Spinal cord (tissue), 10 donors: ENCODE measurements around the gene GLRX. TPM values are rescaled to one million over a fixed set of nuclear protein-coding genes. Genes with fewer than 3 reads are reported as not detected.

ENCODE experiments used
- DNase-seq, 6 donors: peaks; one replicate each; pipeline versions ENCODE4 v3.0.0 to v3.0.0-alpha.2; 2013 to 2015; ENCODE audit warnings: low spot score in 6 of 6, low read depth in 4 of 6
- H3K27ac ChIP-seq: one replicate; pipeline ENCODE4 v1.5.1; 2013; ENCODE audit warnings: low read depth, low read length, control low read depth
- H3K27me3 ChIP-seq: one replicate; pipeline ENCODE4 v1.6.1; 2013; ENCODE audit warnings: low read length; ENCODE audit not compliant: control insufficient read depth, insufficient read depth
- H3K36me3 ChIP-seq: one replicate; pipeline ENCODE4 v1.6.1; 2013; ENCODE audit warnings: low read length; ENCODE audit not compliant: control insufficient read depth, insufficient read depth
- H3K4me1 ChIP-seq: one replicate; pipeline ENCODE4 v1.6.1; 2013; ENCODE audit warnings: low read length; ENCODE audit not compliant: control insufficient read depth, insufficient read depth
- H3K4me3 ChIP-seq: one replicate; pipeline ENCODE4 v1.5.1; 2013; ENCODE audit warnings: low read depth, low read length, control low read depth
- H3K9me3 ChIP-seq: one replicate; pipeline ENCODE4 v1.6.1; 2013; ENCODE audit warnings: low read length; ENCODE audit not compliant: control insufficient read depth, insufficient read depth
- WGBS: methylation state at CpG from one replicate; pipeline ENCODE4 v1.1.5; 2013; ENCODE audit warnings: missing lambda C conversion rate; ENCODE audit not compliant: insufficient coverage; 5-methylcytosine and 5-hydroxymethylcytosine counted together
- polyA plus RNA-seq, 2 donors: library from polyadenylated mRNA; unstranded; fragments of 120-200 nt; gene quantifications; one replicate each; pipeline ENCODE4 v1.2.1, GENCODE V29; 2013; ENCODE audit not compliant: insufficient read length in 2 of 2
- total RNA-seq, 2 donors: library from RNA; depleted of rRNA in 1 of 2; stranded (reverse); fragments of 120-200 nt in 1 of 2; fragments of >200 nt in 1 of 2; gene quantifications; one replicate each; pipeline versions ENCODE4 v1.2.3 to v1.2.4, GENCODE V29; 2013 to 2014
- donor health status: healthy.

GLRX gene
- total and polyA plus RNA-seq, 4 donors, result 8.4 to 37.4 (median 21.8) TPM

DNA sequence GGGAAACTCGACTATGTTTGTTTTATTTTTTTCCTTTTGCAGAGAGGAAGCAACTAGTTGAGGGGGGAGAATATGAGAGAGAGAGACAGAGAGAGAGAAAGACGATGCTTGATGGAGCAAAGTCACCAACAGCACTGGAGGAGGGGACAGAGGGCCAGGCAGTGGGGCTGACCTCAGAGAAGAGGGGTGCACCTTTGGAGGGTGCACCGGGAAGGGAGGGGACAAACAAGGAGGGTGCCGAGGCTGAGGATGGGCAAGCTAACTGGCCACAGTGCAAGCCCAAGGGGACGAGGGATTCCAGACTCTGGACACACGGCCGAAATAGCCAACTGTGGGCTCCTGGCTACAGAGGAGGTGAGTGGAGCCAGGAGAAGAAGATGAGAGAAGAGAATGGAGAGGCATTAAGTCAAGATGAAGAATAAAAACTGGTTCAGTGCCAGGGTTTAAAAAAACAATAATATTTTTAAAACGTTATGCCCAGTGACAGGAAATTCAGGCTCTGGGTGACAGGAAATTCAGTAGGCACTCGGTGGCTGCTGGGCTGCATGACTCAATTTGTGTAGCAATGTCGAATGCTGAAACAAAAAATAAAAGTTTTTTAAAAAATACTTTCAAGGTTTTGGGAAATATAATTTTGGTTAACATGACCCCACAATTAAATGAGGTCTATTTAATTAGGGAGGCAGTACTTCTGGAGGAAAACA lies 13.3 kb upstream of the GLRX start:
- H3K9me3 ChIP-seq, result no peaks in the 10 kb centered on the region
- no peak for DNase-seq
- 88% methylated on average over 8 of the region's 10 CpGs for WGBS
- peaks cover 5% of the 10 kb centered on the region for H3K4me1 ChIP-seq
- H3K36me3 ChIP-seq, result no peaks in the 10 kb centered on the region
- no peak overlapping the region for H3K4me3 ChIP-seq
- H3K27ac ChIP-seq, result no peak overlapping the region
- peaks cover 2% of the 10 kb centered on the region for H3K27me3 ChIP-seq

DNA sequence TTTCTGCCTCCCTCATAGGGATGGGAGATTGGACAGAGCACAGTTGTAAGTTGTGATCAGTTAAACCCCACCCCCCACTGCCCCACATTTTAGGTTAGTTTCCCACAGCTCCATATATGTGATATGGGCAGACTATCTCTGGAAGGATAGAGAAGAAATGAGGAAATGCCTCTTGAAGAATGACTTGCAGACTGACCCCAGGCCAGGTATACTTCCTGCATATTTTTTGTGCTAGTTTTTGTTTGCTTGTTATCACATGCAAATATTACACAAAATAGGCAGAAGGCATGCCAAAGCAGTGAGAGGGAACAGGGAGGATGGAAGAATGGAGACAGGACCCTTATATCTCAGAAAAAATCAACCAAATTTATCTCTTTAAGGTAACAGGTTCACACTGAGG lies 10.1 kb upstream of the GLRX start:
- peaks cover 2% of the 10 kb centered on the region for H3K27me3 ChIP-seq
- no peak overlapping the region for H3K27ac ChIP-seq
- H3K4me3 ChIP-seq, result no peak overlapping the region
- H3K36me3 ChIP-seq, result no peaks in the 10 kb centered on the region
- H3K4me1 ChIP-seq, result peaks cover 5% of the 10 kb centered on the region
- H3K9me3 ChIP-seq, result no peaks in the 10 kb centered on the region
- no peak for DNase-seq

DNA sequence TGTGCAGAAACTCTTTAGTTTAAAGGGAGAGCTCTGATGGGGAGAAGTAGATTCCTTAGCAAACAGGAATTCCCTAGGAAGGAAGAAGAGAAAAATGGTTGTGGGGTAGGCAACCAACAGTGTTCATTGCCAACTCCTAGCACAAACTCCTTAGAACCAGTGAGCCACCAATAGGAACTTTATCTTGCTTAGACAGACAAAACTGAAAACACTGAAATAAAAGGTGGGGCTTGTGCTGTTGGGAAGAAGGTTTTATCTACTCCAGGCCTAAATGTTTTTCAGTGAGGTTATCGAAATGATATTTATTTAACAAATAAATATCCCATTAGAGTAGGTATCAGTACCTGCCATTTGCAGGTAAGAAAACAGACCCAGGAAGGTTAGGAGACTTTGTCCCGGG lies 7.7 kb upstream of the GLRX start:
- no peaks in the 10 kb centered on the region for H3K36me3 ChIP-seq
- peaks cover 5% of the 10 kb centered on the region for H3K4me1 ChIP-seq
- peaks cover 2% of the 10 kb centered on the region for H3K27me3 ChIP-seq
- no peak overlapping the region for H3K4me3 ChIP-seq
- H3K9me3 ChIP-seq, result no peaks in the 10 kb centered on the region
- no peak for DNase-seq
- WGBS, result 100% methylated on average over 1 of the region's 2 CpGs
- H3K27ac ChIP-seq, result no peak overlapping the region

DNA sequence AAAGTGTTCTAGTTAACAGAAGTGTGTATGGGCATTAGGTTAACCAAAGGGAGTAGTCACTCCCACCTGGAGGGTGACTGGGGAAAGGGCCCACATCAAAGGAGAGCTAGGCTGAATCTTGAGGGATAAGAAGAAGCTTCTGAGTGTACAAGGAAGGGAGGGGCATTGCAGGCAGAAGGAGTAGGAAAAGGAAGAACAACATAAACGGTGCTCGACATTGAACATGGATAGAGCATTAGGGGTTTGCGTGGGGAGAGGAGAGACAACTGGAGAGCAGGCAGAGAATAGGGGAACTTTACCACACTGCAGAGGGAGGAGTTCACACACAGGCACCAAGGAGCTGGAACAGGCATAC lies 5.3 kb upstream of the GLRX start:
- no peaks in the 10 kb centered on the region for H3K36me3 ChIP-seq
- H3K27ac ChIP-seq, result no peak overlapping the region
- DNase-seq, result no peak
- H3K9me3 ChIP-seq, result no peaks in the 10 kb centered on the region
- no peak overlapping the region for H3K4me3 ChIP-seq
- WGBS, result 79% methylated on average over 3 of the region's 3 CpGs
- no peaks in the 10 kb centered on the region for H3K27me3 ChIP-seq
- peaks cover 10% of the 10 kb centered on the region for H3K4me1 ChIP-seq

DNA sequence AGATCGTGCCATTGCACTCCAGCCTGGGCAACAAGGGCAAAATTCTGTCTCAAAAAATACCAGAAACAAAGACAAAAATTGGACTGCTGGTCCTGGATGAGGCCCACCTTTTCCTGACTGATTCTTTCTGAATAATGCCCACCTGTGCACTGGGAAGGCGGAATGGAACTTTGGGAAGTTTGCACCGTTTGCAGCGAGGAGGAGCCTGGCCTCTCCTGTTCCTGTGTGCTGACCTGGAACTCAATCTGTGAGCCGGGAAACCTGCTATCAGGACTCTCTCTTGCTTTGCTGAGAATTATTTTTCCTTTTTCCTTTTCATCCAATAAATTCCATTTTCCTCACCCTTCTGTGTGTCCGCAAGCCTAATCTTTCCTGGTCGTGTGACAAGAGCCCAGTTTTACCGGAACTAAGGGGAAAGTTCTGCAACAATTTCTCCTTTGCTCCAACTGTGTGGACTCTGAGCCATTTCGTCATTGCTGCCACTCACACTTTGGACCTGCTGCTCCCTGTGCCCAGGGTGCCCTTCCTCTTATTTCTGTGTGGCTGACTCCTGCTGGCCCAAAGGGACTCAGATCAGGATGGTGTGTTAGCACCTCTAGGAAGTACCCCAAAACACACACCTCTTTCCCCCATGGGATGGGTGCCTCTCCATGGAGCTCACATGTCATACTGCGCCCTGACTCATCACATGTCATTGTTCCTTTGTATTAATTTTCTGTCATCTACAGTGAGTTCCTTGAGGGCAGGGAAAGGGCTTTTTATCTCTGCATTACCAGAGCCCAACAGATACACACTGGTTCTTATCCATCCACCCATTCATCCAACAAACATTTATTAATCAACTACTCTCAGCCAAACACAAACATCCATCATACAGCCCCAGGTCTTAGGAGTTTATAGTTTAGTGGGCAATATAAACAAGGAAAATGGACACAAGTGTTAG lies 4.7 kb upstream of the GLRX start:
- WGBS, result 87% methylated on average over 8 of the region's 10 CpGs
- H3K27me3 ChIP-seq, result no peaks in the 10 kb centered on the region
- H3K36me3 ChIP-seq, result no peaks in the 10 kb centered on the region
- no peaks in the 10 kb centered on the region for H3K9me3 ChIP-seq
- H3K27ac ChIP-seq, result no peak overlapping the region
- DNase-seq, result no peak
- peaks cover 10% of the 10 kb centered on the region for H3K4me1 ChIP-seq
- H3K4me3 ChIP-seq, result no peak overlapping the region

DNA sequence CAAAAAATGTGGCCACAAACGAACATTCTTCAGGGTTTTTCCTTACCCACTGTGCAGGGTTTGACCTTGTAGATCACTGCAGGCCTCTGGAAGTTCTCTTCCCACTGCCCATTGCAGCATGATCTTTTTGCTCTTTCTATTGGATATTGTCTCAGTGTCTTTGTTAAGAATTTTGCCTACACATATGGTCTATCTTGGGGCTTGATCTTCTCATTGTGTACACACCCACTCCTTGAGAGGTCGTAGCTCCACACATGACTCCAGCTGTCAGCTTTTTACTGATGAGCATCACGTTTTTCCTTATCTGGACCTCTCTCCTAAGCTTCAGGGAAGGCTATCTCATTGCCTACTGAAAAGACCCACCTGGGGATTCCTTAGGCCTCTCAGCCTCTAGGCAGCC lies 3.0 kb upstream of the GLRX start:
- H3K36me3 ChIP-seq, result no peaks in the 10 kb centered on the region
- H3K27ac ChIP-seq, result no peak overlapping the region
- H3K4me1 ChIP-seq, result peaks cover 18% of the 10 kb centered on the region
- WGBS, result 76% methylated on average over 3 of the region's 3 CpGs
- H3K4me3 ChIP-seq, result no peak overlapping the region
- no peak for DNase-seq
- no peaks in the 10 kb centered on the region for H3K9me3 ChIP-seq
- no peaks in the 10 kb centered on the region for H3K27me3 ChIP-seq

DNA sequence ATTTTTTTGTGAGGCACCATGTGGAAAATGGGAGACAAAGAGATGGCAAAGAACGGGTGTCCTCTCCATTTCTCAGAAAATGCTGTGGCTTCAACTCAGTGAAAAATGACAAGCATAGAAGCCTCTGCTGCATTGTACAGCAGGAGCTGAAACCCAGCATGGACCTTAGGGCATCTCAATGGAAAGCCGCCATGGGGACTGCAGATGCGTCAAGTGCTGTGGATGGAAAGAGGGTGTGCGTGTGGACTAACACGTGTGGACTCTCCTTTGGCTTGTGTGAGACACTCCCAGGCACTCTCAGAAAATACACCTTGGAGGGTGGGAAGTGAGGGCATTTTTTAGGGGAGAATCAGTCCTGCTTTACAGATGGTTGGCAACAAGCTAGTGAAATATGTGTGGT lies 2.2 kb upstream of the GLRX start:
- Histone ChIP-seq H3K27me3 (no peaks in the 10 kb centered on the region), H3K4me1 (peaks cover 18% of the 10 kb centered on the region), H3K27ac (no peak overlapping the region), H3K36me3 (no peaks in the 10 kb centered on the region), H3K9me3 (no peaks in the 10 kb centered on the region), H3K4me3 (no peak overlapping the region)
- 76% methylated on average over 5 of the region's 5 CpGs for WGBS
- DNase-seq, result no peak

DNA sequence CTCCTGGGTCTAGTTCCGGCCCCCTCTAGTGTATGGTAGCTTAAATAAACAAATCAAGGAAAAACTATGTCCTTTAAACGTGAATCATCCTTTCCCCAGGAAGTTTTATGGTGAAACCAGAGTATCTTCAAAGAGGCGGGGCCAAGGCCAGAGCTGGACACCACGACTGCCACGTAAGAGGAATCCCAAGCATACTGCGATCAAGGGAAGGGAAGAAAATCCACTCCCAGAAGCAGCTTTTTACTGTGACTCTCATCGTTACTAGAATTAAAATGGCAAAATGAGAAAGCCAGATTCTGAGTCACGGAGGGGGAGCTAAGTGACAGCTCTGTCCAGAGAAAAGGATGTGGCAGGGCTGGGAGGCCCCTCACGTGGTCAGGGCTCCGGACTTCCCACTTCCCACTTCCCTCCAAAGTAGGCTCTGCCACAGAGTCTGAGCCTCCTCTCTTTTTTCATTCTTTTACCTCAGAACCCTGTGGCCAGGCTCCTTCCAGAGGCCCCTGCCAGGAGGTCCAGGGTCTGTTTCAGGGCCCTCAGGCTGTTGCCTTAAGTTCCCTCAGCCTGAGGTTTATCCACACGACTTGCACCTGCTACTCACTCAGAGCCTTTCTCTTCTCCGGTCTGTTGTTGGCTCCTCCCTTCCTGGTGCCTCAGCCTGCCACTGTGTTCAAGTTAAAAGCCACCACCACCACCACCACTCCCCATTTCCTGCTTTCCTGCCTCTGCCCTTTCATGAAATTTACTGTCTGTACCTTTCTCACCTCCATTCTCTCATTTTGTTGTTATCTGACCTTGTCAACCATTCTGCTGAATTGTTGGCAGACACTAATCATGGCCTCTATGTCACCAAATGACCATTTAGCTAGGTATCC lies 1.4 kb upstream of the GLRX start:
- DNase-seq, result no peak
- H3K27me3 ChIP-seq, result no peaks in the 10 kb centered on the region
- H3K27ac ChIP-seq, result peak overlapping the region; percentile 10
- H3K4me3 ChIP-seq, result no peak overlapping the region
- WGBS, result 51% methylated on average over 7 of the region's 12 CpGs
- H3K36me3 ChIP-seq, result no peaks in the 10 kb centered on the region
- H3K9me3 ChIP-seq, result no peaks in the 10 kb centered on the region
- peaks cover 18% of the 10 kb centered on the region for H3K4me1 ChIP-seq

DNA sequence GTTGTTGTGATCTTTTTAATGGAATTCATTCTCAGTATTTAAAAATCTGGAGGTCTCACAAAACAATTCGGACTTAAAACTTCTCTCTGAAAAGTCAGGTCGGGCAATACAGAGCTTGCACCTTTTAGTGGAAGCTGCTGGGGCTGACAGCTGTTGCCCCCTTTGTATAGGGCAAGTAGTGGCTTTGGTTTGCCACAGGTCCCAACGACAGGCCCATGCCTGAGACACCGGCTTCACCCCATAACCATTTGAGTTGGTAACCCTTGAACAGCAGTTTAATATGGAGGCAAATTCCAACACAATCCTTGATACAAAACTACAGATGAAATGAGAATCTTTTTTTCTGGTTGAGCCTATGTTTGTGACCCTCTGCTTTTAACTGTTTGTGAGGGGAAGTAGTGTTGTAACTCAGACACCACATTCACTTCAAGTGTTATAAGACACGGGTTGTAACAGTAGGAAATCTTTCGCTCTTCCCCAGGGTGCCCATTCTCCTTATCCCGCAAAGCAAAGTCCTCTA lies 752 bp upstream of the GLRX start:
- 40% methylated on average over 2 of the region's 7 CpGs for WGBS
- Histone ChIP-seq H3K4me1 (peaks cover 18% of the 10 kb centered on the region), H3K27me3 (no peaks in the 10 kb centered on the region), H3K27ac (peak overlapping the region; percentile 10), H3K36me3 (no peaks in the 10 kb centered on the region), H3K4me3 (no peak overlapping the region), H3K9me3 (no peaks in the 10 kb centered on the region)
- no peak for DNase-seq
